ENCODE data around the gene ARID3B. TPM values are rescaled to one million over a fixed set of nuclear protein-coding genes. Genes with fewer than 3 reads are reported as not detected.

Gene ARID3B
- total RNA-seq, 1 donor, result 2.6 TPM

DNA sequence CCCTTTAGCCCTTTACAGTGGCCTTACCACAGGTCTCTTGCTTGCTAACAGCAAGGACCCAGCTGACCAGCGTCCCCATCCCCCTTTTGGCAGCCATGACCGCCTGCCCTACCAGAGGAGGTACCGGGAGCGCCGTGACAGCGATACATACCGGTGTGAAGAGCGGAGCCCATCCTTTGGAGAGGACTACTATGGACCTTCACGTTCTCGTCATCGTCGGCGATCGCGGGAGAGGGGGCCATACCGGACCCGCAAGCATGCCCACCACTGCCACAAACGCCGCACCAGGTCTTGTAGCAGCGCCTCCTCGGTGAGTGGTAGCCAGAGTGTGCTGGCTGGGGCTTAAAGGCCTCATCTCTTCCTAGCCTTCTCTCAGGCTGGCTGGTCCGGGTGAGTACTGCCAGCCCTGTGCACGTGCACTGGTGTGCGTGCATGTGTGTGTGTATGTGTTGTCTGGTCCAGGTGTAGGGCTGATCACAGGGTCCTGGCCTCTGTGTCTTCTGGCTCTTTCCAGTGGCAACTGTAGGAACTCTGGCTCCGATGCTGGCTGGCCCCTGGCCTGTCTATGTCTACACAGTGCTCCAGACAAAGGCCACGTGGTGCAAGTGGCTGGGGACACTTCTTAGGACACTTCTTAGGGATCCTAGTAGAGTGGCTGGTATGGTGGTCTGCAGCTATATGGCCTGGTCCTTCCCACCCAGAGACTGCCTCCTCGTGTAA, 79.1 kb downstream of the ARID3B start:
- TF ChIP-seq, protein P1, sequence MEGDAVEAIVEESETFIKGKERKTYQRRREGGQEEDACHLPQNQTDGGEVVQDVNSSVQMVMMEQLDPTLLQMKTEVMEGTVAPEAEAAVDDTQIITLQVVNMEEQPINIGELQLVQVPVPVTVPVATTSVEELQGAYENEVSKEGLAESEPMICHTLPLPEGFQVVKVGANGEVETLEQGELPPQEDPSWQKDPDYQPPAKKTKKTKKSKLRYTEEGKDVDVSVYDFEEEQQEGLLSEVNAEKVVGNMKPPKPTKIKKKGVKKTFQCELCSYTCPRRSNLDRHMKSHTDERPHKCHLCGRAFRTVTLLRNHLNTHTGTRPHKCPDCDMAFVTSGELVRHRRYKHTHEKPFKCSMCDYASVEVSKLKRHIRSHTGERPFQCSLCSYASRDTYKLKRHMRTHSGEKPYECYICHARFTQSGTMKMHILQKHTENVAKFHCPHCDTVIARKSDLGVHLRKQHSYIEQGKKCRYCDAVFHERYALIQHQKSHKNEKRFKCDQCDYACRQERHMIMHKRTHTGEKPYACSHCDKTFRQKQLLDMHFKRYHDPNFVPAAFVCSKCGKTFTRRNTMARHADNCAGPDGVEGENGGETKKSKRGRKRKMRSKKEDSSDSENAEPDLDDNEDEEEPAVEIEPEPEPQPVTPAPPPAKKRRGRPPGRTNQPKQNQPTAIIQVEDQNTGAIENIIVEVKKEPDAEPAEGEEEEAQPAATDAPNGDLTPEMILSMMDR (IDR thresholded peaks at IDR 0.05; ENCODE audit: insufficient read depth, low read depth, low read length), result no peak
- no peak overlapping the region for H3K4me3 ChIP-seq (ENCODE audit: low read depth, low read length)
- no peak for DNase-seq (ENCODE audit: low read depth)

DNA sequence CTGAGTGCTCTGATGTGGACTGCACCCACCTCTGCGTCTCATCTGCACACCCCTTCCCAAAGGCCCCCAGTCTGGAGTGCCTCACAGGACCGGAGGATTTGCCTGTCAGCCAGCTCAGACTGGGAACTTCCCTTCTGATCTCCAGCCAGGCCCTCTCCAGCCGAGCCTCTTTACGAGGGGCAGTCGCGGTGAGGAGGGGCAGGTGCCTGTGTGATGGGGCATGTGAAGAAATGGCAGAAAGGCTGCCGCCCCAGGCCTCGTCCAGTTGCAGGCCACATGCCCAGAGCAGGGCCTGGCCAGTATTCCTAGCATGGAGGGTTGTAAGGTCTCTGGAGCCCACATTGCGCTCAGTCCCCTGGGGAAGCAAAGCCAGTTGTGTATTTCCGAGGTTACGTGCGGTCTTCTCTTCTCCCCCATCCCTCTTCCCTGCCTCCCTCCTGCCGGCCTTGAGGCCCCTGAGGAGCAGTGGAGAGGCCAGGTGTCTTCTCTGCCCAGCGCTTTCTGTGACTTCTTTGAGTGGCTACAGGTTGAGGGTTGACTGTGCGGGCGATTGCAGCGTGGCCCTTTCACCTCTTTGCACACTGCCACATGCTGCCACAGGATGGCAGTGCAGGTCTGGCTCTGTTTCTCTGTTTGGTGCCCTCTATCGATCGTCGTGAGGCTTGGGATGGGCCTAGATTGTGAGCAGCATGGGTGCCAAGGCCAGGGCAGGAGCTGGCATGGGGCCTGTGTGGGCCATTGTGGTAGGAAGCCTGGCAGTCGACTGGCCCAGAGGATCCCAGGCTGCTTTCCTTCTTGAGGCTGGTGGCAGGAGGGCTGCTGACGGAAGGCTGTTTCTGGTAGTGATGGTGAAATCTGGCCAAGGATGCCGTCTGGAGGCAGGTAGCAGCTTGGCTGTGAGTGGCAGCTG, 79.9 kb downstream of the ARID3B start:
- DNase-seq (ENCODE audit: low read depth), result peak; percentile 72
- TF ChIP-seq, protein P1 (IDR thresholded peaks at IDR 0.05; ENCODE audit: insufficient read depth, low read depth, low read length), result peak; percentile 99

DNA sequence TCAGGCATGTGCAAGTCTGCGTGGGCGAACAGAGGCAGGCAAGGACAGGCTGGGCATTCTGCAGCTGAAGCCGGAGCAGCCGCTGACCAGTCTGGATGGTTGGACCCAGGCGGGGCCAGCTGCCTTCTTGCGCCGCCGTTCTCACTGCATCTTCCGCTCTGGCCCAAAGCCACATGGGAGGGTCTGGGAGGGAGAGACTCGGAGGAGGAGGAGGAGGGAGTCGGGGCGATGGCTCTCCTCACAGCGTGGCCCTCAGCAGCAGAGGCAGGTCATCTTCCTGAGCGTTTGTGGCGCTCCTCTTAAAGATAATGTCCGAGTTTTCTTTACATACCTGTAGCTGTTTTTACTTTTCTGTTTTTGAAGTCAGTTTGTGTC, 80.5 kb downstream of the ARID3B start:
- no peak overlapping the region for H3K4me3 ChIP-seq (ENCODE audit: low read depth, low read length)
- TF ChIP-seq, protein P1 (IDR thresholded peaks at IDR 0.05; ENCODE audit: insufficient read depth, low read depth, low read length), result no peak
- no peak for DNase-seq (ENCODE audit: low read depth)

More for the DNA sequence above, 79.9 kb downstream of the ARID3B start:
- no peak overlapping the region for H3K4me3 ChIP-seq (ENCODE audit: low read depth, low read length)

DNA sequence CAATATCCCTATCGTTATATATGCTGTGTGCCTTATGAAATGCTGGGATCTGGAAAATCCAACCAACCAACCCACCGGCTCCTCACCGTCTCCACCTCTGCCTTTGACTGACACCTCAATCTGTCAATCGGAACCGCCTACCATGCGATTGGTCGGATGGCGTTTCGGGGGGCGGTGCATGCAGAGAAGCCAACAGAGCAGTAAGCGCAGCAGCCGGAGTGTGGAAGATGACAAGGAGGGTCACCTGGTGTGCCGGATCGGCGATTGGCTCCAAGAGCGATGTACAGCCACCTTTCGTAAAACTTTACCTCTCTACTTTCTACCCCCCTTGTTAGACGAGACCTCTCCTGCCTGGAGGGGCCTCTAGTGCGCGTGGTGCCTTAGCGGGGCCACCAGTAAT, 80.9 kb downstream of the ARID3B start:
- no peak for DNase-seq (ENCODE audit: low read depth)
- no peak overlapping the region for H3K4me3 ChIP-seq (ENCODE audit: low read depth, low read length)
- TF ChIP-seq, protein P1 (IDR thresholded peaks at IDR 0.05; ENCODE audit: insufficient read depth, low read depth, low read length), result no peak

DNA sequence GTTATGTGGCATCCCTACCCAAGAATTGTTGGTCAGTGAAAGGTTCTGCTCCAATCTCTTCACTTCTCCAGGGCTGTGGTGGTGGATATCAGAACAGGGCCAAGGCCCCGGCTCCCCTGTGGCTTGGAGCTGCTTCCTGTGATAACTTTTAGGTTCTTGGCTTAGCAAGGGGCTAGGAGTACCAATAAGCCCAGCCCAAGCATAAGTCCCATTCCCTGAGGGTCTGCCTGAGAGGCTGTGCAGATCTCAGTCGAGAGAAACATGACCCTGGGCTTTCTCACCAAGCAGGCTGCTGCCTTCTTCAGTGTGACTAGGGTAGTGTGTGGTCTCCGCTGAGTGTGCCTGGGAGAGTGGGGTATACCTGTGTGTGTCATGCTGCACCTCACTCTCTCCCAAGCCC, 81.7 kb downstream of the ARID3B start:
- TF ChIP-seq, protein P1 (IDR thresholded peaks at IDR 0.05; ENCODE audit: insufficient read depth, low read depth, low read length), result no peak
- H3K4me3 ChIP-seq (ENCODE audit: low read depth, low read length), result no peak overlapping the region
- no peak for DNase-seq (ENCODE audit: low read depth)

DNA sequence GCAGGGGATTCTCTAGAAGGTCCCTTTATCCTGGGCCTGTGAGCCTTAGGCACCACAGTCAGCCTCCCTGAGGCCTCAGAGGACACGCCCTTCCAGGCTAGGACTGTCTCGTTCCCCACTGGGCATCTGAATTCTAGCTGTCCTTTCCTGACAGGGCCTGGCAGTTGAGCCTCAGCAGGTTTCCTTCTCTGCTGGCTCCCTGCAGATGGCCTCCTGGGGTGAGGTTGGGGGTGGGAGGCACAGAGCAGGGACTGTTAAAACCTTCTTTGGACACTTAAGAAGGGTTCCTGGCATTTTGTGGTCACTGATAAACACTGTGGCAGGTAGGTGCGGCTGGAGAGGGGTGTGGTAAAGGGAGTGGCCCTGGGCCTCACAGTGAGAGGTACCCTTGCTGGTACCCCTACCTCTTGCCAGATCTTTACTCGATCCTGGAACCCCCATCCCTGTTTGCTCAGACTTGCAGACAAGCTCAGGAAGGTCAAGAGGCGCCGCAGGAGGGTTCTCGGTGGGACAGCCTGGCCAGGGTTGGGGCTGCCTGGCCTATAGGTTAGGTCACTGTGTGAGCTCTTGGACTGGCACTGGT, 83.1 kb downstream of the ARID3B start:
- TF ChIP-seq, protein P1 (IDR thresholded peaks at IDR 0.05; ENCODE audit: insufficient read depth, low read depth, low read length), result no peak
- no peak overlapping the region for H3K4me3 ChIP-seq (ENCODE audit: low read depth, low read length)
- no peak for DNase-seq (ENCODE audit: low read depth)
